CD1c-positive myeloid dendritic cell (primary cell): ENCODE data around the gene ADAMTSL4.
A peak's percentile ranks its signal among the peaks of the same experiment; 100 is the strongest.
"Not testable (repeated sequence)": the region's sequence is repeated elsewhere in the genome, so short reads cannot be mapped to it uniquely, and the experiment has no call there.

Experiments
- DNase-seq: peaks from one replicate; pipeline ENCODE4 v3.0.0-alpha.2; 2016; ENCODE audit errors: extremely low spot score

Gene ADAMTSL4

GRCh38 chr1:150567341-150567716 is 18.1 kb downstream of the ADAMTSL4 start:
- DNase-seq: peak; percentile 92

GRCh38 chr1:150567717-150568593 is 18.7 kb downstream of the ADAMTSL4 start:
- DNase-seq: peak; percentile 52

- DNase-seq: peak; percentile 38
Observed at GRCh38 chr1:150568594-150568966, 19.4 kb downstream of the ADAMTSL4 start.

- DNase-seq: peak; percentile 66
Observed at GRCh38 chr1:150572918-150573647, 23.9 kb downstream of the ADAMTSL4 start.

- not testable (repeated sequence) for DNase-seq
Observed at GRCh38 chr1:150573648-150574071, 24.5 kb downstream of the ADAMTSL4 start.

- DNase-seq: peak; percentile 24
Observed at GRCh38 chr1:150574260-150575071, 25.3 kb downstream of the ADAMTSL4 start.

- peak; percentile 38 for DNase-seq
Observed at GRCh38 chr1:150575072-150575489, 25.9 kb downstream of the ADAMTSL4 start.

GRCh38 chr1:150575518-150576366 is 26.5 kb downstream of the ADAMTSL4 start:
- DNase-seq: peak; percentile 53

- DNase-seq: no peak
Observed at GRCh38 chr1:150576367-150576711, 27.1 kb downstream of the ADAMTSL4 start.

- DNase-seq: peak; percentile 25
Observed at GRCh38 chr1:150576794-150577556, 27.8 kb downstream of the ADAMTSL4 start.

GRCh38 chr1:150577557-150578271 is 28.5 kb downstream of the ADAMTSL4 start:
- DNase-seq: peak; percentile 48

- peak; percentile 90 for DNase-seq
Observed at GRCh38 chr1:150578272-150579109, 29.3 kb downstream of the ADAMTSL4 start.

GRCh38 chr1:150579110-150579944 is 30.1 kb downstream of the ADAMTSL4 start, which contains the start of gene MCL1:
MCL1 (minus strand) TSS chr1:150579610; CDS start chr1:150579530, 80 bp downstream.
- peak; percentile 97 for DNase-seq

GRCh38 chr1:150579945-150580642 is 30.9 kb downstream of the ADAMTSL4 start:
- no peak for DNase-seq

- not testable (repeated sequence) for DNase-seq
Observed at GRCh38 chr1:150580966-150581365, 31.8 kb downstream of the ADAMTSL4 start.

GRCh38 chr1:150581437-150581836 is 32.2 kb downstream of the ADAMTSL4 start:
- not testable (repeated sequence) for DNase-seq

GRCh38 chr1:150581962-150582361 is 32.8 kb downstream of the ADAMTSL4 start:
- DNase-seq: not testable (repeated sequence)
